NCI-H226 (cell line): ENCODE measurements around the gene TATDN2.
"Not testable (repeated sequence)": the region's sequence is repeated elsewhere in the genome, so short reads cannot be mapped to it uniquely, and the experiment has no call there.

Experiments
- DNase-seq: peaks from one replicate; pipeline ENCODE4 v3.0.0-alpha.2; 2015

Gene TATDN2

DNA sequence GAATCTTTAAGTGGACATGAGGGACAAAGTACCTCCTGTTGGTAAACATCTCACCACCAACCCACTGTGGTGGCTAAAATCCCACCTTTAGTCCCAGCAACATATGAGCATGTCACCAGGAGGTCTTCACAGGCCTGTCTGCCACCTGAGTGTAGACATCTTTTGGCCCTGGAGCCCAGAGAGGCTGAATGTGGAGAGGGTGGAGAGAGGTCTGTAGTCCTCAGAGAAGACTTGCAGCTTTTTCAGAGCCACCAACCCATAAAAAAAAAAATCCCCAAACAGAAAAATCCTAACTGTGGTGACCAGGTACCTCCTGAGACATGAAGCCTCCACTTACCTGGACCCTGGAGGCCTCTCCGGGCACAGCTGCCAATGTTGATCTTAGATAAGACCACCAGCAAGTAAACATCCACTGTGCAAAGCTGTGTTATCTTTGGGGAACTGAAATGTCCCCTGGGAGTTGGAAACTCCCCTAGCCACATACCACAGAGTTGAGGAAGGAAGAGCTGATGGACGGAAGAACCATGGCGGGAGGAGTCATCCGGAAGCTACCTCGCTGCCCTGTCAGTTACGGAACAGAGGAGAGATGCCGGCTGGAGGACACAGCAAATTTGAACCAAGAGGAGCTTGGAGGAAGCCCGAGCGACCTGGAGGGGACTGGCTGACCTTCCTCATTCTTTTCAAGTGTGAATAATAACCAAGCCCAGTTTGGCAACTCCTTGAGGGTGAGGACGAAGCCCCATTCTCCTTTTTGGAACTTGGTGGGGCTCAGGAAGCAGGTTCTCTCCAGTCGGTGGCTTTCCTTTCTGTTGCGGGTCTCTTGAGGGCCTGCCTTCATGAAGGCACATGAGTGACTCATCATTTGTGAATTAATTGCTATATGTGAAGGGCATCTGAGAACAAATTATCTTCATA, 44.5 kb downstream of the TATDN2 start, which contains the start of gene GHRL:
TSS of gene GHRL (minus strand) at position 443 of the 915 bp plus-strand sequence. CDS start 2,767 bp downstream, outside the sequence.
- no peak for DNase-seq

DNA sequence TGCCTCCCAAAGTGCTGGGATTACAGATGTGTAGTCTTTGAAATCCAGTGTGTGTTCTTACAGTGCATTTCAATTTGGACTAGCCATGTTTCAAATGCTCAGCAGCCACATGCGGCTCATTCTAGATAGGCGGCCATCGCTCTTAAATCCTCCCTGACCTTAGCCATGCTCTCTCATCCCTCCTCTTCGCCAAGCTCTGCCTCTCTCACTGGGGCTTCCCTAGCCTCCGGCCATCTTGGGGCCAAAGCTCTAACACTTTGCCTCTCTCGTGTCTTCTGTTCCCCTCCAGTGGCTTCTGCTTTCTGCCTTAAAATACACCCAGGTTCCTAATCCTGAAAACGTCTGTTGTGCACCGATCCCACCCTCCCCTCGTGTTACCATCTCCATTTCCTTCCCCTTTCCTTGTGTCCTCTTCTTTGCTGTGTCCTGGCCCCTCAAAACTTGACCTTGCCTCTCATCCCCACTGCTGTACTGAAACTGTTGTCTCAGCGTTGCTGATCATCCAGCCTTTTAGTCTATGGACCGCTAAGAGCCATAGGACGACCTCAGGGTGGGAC, 45.8 kb downstream of the TATDN2 start:
- no peak for DNase-seq

DNA sequence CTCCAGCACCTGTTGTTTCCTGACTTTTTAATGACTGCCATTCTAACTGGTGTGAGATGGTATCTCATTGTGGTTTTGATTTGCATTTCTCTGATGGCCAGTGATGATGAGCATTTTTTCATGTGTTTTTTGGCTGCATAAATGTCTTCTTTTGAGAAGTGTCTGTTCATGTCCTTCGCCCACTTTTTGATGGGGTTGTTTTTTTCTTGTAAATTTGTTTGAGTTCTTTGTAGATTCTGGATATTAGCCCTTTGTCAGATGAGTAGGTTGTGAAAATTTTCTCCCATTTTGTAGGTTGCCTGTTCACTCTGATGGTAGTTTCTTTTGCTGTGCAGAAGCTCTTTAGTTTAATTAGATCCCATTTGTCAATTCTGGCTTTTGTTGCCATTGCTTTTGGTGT, 49.8 kb downstream of the TATDN2 start:
- DNase-seq, result not testable (repeated sequence)

DNA sequence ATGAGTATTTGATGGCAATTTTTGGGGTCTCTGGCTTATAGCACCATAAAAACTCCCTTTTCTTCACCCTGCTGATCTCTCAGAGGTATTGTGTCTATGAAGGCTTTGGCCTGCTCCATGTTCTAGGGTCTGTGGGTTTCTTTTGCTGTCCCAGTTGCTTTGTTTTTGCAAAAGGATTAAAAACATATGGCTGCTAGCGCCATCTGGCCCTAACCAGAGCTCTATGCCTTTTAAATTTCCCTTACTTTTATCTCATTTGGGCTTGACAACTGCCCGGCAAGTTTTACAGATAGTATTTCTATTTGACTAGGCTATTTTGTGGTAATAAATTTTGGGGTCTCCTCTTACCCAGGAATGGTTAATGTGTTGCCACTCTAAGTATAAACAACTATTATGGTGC, 50.9 kb downstream of the TATDN2 start:
- DNase-seq, result no peak

- DNase-seq, result no peak
Measured at GRCh38 chr3:10299679-10300078, 51.4 kb downstream of the TATDN2 start.

- DNase-seq, result no peak
Measured at GRCh38 chr3:10300087-10300486, 51.8 kb downstream of the TATDN2 start.

GRCh38 chr3:10303105-10303504, 54.8 kb downstream of the TATDN2 start:
- no peak for DNase-seq

DNA sequence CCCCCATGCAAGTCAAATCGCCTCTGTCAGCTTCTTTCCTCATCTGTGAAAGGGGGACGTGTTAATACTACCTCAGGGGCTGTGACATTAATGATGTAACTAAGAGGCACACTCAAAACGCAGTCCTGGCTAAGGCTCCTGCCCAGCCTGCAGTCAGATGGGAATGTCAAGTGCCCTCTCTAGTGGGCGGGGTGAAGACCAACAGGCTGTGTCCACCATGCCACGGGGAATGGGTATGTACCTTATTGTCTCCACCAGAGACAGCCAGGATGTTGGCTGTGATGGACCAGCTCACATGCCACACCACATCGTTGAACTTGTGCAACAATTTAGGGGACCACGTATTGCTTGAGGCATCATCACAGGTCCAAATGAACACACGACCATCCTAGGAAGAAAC, 55.5 kb downstream of the TATDN2 start:
- no peak for DNase-seq

- DNase-seq, result no peak
Measured at GRCh38 chr3:10304905-10305304, 56.6 kb downstream of the TATDN2 start.

DNA sequence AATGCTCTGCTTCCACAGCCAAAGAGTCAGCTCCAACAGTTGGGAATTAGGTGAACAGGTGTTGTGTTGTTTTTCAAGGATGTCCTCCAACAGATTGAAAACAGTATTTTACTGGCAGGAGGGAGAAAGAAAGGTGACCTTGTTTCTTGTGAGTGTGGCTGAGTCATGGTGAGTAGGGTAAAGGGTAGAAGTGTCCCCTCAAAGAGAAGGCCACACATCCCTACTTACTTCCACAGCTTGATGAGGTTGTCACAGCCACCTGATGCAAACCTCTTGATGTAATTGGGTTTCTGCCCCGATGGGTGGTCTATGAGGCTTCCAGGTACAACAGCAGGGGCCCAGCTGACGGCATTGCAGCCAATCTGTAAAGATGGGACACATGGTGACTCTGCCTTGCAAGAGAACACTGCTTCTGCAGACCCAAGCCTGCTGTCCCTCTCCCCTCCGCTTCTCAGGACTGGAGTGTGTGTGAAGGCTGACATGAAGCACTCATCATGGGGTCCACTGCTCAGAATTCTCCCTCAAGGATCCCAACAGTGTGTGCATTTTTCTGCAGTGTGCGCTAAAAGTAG, 57.2 kb downstream of the TATDN2 start:
- no peak for DNase-seq

GRCh38 chr3:10306156-10306555, 57.9 kb downstream of the TATDN2 start:
- no peak for DNase-seq

- DNase-seq, result no peak
Measured at GRCh38 chr3:10308678-10309077, 60.4 kb downstream of the TATDN2 start.

DNA sequence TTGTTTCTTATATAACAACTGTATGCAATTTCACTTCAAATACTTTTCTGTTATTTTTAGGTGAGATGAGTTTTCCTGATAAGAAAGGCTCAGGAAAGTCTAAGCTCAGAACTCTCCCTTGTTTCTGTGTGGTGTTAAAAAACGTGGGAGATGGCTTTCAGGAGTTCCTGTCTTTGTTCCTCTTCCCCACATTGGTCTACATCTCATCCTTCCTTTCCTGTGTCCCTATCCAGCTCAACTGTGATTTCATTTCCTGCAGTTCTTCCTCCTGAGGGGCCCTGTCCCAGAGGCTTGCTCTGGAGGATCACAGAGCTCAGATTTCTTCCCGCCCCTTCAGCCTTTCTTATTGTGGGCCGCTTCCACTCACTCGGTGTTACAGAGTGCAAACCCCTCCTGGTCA, 61.5 kb downstream of the TATDN2 start:
- DNase-seq, result no peak

DNA sequence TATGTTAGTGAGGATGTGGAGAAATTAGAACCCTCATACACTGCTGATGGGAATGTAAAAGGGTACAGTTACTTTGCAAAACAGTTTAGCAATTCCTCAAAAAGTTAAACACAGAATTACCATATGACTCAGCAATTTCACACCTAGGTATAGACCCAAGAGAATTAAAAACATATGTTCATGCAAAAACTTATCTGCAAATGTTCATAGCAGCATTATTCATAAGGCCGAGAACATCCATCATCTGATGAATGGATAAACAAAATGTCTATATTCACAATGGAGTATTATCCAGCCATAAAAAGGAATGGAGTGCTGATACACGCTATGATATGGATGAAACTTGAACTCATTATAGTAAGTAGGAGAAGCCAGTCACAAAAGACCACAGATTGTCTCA, 62.3 kb downstream of the TATDN2 start:
- DNase-seq, result no peak

- no peak for DNase-seq
Measured at GRCh38 chr3:10311710-10312109, 63.5 kb downstream of the TATDN2 start.

- DNase-seq, result no peak
Measured at GRCh38 chr3:10312391-10312790, 64.1 kb downstream of the TATDN2 start.

DNA sequence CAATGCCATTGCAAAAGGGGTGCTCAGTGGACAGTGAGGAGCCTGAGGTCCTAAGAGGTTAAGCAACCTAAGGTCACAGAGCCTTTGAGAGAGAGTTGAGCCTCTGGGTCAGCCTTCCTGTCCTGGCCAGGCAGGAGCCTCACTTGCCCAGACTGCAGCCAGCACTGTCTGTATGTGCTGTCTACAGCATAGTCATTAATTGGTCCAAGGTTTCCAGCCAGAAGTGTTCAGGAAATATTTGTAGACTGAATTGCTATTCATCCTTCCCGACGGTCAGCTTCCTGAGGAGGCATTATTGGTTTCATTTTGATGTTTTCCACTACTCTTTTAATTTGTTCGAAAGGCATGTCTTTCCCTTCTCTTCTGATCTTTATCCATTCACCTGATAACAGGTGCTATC, 64.6 kb downstream of the TATDN2 start:
- no peak for DNase-seq

GRCh38 chr3:10315101-10315500, 66.8 kb downstream of the TATDN2 start:
- no peak for DNase-seq

DNA sequence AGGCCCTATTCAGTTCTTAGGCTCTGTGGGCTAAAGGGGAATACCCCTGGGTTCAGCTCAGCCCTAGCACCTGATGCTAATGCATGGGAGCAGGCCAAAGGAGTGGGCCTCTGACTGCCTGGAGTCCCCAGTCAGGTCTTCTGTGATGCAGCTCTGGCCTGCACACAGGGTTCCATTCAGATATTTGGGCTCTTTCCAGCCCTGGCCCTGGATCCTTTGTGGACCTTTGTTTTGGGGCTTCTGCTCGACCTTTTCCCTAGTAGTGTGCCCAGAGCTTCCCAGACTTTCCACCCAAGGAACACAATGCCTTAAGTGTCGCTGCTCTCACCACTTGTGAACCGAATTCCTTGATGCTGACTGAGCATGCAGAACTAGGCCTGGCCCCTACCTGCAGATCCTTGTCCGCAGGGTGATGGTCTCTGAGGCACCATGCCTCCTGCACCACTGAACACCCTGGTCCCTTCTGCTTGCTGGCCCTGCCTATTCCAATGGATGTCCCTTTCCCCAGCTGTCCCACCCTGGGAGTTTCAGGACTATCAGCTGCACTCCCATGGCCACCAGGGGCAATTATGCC, 67.6 kb downstream of the TATDN2 start:
- no peak for DNase-seq

- no peak for DNase-seq
Measured at GRCh38 chr3:10317311-10317960, 69.2 kb downstream of the TATDN2 start.

DNA sequence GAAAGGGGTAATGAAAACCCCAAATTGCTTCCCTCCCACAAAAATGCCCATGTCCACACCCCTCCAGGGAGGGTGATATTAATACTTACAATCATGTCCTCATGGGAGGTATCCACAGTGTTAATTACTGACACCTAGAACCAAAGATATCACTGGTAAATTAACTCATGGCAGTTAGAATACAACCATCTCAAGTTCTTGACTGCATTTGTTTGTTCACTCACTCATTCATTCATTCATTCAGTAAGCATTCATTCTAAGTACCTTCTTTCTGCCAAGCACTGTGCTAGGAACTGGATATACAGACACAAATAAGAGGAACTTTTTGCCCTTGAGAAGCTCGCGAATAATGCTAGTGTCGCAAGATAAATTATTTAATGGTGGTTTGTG, 69.7 kb downstream of the TATDN2 start:
- no peak for DNase-seq

GRCh38 chr3:10319251-10319650, 71.0 kb downstream of the TATDN2 start:
- DNase-seq, result no peak

GRCh38 chr3:10319804-10320203, 71.5 kb downstream of the TATDN2 start:
- no peak for DNase-seq
